Measurements from ENCODE around the gene ASF1A.

Gene ASF1A

GRCh38 chr6:118869894-118870589 lies 23.9 kb upstream of the ASF1A start:
- no peak for DNase-seq (ENCODE audit: low read depth)
- no peak overlapping the region for H3K4me3 ChIP-seq (ENCODE audit: control insufficient read depth, low read depth, low read length)
- no peak for TF ChIP-seq CTCF (IDR thresholded peaks at IDR 0.05; ENCODE audit: control insufficient read depth, insufficient read depth, low read depth, low read length, missing control alignments)

GRCh38 chr6:118871331-118871730 lies 22.6 kb upstream of the ASF1A start:
- no peak for TF ChIP-seq CTCF (IDR thresholded peaks at IDR 0.05; ENCODE audit: control insufficient read depth, insufficient read depth, low read depth, low read length, missing control alignments)
- no peak overlapping the region for H3K4me3 ChIP-seq (ENCODE audit: control insufficient read depth, low read depth, low read length)
- no peak for DNase-seq (ENCODE audit: low read depth)

- H3K4me3 ChIP-seq (ENCODE audit: control insufficient read depth, low read depth, low read length): no peak overlapping the region
- TF ChIP-seq CTCF (IDR thresholded peaks at IDR 0.05; ENCODE audit: control insufficient read depth, insufficient read depth, low read depth, low read length, missing control alignments): no peak
- no peak for DNase-seq (ENCODE audit: low read depth)
These were observed 21.6 kb upstream of the ASF1A start for GRCh38 chr6:118872318-118872717.

GRCh38 chr6:118872726-118873125 lies 21.2 kb upstream of the ASF1A start:
- no peak for DNase-seq (ENCODE audit: low read depth)
- no peak overlapping the region for H3K4me3 ChIP-seq (ENCODE audit: control insufficient read depth, low read depth, low read length)
- no peak for TF ChIP-seq CTCF (IDR thresholded peaks at IDR 0.05; ENCODE audit: control insufficient read depth, insufficient read depth, low read depth, low read length, missing control alignments)

- no peak for TF ChIP-seq CTCF (IDR thresholded peaks at IDR 0.05; ENCODE audit: control insufficient read depth, insufficient read depth, low read depth, low read length, missing control alignments)
- DNase-seq (ENCODE audit: low read depth): no peak
- no peak overlapping the region for H3K4me3 ChIP-seq (ENCODE audit: control insufficient read depth, low read depth, low read length)
These were observed 20.7 kb upstream of the ASF1A start for GRCh38 chr6:118873239-118873638.

- no peak overlapping the region for H3K4me3 ChIP-seq (ENCODE audit: control insufficient read depth, low read depth, low read length)
- no peak for DNase-seq (ENCODE audit: low read depth)
- no peak for TF ChIP-seq CTCF (IDR thresholded peaks at IDR 0.05; ENCODE audit: control insufficient read depth, insufficient read depth, low read depth, low read length, missing control alignments)
These were observed 18.3 kb upstream of the ASF1A start for GRCh38 chr6:118875672-118876071.

Measured in AG09309 (cell line).